GM12875 (cell line): ENCODE results near the gene ACSF3.

ENCODE experiments used
- H3K4me3 ChIP-seq: one replicate; pipeline ENCODE4 v1.5.1; 2011; ENCODE audit warnings: low read depth, low read length, control low read depth
- TF ChIP-seq, protein P1 (sequence below): IDR thresholded peaks from 2 replicates; pipeline ENCODE4 v1.5.1; 2011; ENCODE audit warnings: low read depth, mild to moderate bottlenecking, control low read depth, inconsistent platforms, low read length, moderate library complexity, borderline replicate concordance; ENCODE audit not compliant: insufficient read depth

The ACSF3 gene

DNA sequence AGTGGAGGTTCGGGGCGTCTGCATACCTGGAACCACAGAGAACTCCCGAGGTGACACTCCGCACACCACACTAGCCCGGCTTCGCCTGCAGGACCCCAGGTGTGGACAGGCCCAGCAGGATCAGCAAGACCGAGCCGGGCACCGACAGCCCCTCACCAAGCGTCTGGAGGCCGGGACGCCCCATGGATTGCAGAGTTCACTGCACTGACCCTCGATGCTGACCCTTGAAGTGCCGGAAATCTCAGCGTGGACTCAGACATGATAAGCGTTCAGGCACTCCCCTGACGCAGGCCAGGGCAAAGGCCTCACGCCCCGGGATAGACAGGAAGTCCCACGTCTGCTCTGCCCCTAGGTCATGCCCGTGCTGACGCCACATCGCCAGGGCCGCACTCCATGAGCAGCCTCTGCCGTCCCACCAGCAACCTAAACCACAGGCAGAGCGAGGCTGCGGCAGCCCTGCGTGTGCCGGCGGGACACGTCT, 26.0 kb downstream of the ACSF3 start:
- H3K4me3 ChIP-seq: no peak overlapping the region
- TF ChIP-seq, protein P1, sequence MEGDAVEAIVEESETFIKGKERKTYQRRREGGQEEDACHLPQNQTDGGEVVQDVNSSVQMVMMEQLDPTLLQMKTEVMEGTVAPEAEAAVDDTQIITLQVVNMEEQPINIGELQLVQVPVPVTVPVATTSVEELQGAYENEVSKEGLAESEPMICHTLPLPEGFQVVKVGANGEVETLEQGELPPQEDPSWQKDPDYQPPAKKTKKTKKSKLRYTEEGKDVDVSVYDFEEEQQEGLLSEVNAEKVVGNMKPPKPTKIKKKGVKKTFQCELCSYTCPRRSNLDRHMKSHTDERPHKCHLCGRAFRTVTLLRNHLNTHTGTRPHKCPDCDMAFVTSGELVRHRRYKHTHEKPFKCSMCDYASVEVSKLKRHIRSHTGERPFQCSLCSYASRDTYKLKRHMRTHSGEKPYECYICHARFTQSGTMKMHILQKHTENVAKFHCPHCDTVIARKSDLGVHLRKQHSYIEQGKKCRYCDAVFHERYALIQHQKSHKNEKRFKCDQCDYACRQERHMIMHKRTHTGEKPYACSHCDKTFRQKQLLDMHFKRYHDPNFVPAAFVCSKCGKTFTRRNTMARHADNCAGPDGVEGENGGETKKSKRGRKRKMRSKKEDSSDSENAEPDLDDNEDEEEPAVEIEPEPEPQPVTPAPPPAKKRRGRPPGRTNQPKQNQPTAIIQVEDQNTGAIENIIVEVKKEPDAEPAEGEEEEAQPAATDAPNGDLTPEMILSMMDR: no peak

DNA sequence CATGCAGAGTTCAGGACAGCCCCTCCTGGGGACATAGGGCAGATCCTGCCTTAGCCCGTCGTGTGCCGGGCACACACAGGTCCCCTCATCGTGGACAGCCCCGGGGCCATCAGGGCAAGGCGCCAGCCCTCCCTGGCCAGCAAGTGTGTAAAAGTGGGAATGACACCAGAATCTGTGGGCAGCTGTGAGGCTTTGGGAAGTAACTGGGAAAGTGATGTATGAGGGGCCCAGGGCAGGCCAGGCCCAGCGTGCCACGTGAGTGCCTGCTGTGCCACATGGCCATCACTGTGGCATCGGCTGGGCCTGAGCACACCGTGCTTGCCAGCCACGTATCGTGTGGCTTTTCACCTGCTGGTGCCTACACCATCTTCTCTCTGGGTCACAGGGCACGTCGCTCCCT, 26.6 kb downstream of the ACSF3 start:
- no peak overlapping the region for H3K4me3 ChIP-seq
- TF ChIP-seq, protein P1: no peak

DNA sequence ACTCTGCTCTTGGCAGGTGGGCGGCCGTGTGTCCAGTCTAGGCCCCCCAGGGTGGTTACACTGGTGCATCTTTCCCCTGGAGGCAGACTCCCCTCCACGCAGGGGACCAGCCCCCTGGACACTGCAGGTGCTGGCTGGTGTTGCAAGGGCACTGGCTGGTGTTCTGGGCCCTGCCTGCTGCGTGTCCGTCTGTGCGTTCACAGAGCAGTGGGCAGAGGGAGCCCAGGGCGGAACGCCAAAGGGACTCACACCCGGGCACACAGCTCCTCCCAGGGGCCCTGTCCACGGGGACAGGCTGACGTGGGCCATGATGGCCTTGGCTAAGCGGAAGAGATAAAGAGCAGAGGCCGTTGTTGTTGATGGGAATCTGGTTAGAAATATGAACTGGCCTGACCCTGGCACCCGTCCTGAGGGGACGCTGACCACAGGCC, 27.3 kb downstream of the ACSF3 start:
- TF ChIP-seq, protein P1: no peak
- H3K4me3 ChIP-seq: no peak overlapping the region

DNA sequence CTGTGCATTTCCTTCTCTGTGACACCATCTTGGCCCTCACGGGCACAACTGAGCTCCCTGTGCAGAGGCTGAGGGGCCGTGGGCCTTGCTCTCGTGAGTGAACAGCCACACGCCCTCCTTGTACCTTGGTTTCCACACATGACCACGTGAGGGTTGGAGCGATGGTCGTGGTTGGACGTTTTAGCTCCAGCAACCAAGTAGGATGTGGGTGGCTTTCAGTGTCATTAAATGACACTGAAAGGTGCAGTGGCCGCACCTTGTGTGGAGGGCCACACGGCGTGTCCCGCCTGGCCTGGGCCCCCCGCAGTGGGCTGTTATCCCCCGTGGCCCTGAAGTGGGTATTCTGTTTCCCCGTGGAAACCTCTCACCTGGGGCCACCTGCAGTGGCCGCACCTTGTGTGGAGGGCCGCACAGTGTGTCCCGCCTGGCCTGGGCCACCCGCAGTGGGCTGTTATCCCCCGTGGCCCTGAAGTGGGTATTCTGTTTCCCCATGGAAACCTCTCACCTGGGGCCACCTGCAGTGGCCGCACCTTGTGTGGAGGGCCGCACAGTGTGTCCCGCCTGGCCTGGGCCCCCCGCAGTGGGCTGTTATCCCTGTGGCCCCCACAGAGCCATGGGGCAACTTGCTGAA, 28.2 kb downstream of the ACSF3 start:
- TF ChIP-seq, protein P1: no peak
- no peak overlapping the region for H3K4me3 ChIP-seq

DNA sequence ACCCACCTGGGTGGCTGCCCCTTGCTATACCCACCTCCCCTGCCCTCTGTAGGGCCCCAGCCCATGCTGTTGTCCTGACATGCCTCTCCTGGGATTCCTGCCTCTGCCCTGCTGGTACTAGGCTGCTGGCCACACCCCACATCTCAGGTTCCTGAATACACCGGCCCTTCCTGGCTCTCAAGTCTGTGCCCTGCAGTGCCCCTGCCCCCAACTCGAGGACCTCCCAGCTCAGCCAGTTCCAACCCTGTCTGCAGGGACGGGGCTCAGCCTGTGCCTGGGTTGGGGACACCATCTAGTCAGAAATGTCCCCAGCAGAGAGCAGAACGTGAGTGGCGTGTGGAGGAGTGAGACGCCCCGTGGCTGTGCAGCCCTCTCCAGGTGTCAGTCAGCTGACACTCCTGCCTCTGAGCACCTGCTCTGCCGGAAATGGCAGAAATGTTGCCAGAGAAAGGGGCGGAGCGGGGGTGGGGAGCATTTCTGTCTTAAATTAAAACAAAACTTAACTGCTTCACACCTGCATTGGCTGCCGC, 28.7 kb downstream of the ACSF3 start:
- TF ChIP-seq, protein P1: no peak
- no peak overlapping the region for H3K4me3 ChIP-seq

DNA sequence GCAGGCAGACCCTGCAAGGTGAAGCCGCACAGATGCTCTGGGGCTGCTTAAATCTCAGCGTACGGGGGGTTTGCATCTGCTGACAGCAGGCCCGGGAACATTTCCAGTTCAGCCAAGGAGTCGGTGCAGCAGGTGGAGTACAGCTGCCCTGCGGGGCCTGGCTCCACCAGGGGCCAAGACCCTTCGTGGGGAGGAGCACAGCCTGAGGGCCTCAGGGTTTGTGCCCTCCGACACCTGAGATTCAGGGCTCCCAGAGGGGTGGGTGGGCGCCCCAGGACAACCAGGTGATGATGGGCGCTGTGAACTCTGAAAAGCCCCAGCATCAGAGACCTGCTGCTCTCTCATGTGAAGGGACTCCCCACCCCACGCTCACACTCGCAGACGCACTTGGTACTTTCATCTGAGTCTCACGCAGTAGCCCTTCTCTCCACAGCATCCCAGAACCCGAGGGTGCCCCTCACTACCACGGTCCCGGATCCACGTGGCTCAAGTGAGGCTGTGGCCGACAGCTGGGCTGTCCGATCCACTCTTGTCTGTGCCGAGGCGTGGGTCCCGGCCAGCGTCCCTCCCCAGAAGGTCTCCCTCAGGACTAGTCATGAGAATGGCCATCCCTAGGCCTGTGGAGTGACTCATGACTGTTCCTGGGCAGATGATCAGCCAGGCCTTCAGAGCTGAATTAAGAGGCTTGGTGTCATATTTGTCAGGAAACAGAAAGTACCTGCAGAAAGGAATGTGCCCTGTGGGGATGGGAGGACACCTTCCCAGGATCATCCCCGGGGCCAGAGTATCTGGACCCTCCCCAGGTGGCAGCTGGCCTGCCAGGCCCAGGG, 29.6 kb downstream of the ACSF3 start:
- TF ChIP-seq, protein P1: no peak
- H3K4me3 ChIP-seq: no peak overlapping the region
